Stimulated activated memory B cell treated with anti-CD40 and anti-IgM and Interleukin-4, amounts not matched to agents 10 μg/mL and 1 μg/mL and 100 μg/mL, for 72 hours (primary cell): ENCODE measurements around the gene FASTK.
A peak's percentile ranks its signal among the peaks of the same experiment; 100 is the strongest.

Experiments used
- ATAC-seq: fragments of 150-1000 bp; cut with Tn5 transposase; 2 replicates; pipeline ENCODE4 v1.10.0; 2021
- H3K27ac Mint-ChIP-seq: one replicate; pipeline ENCODE4 v1.8.0; 2022; ENCODE audit warnings: mild to moderate bottlenecking, mixed read lengths
- H3K27me3 Mint-ChIP-seq: one replicate; pipeline ENCODE4 v1.8.0; 2022; ENCODE audit warnings: mixed read lengths
- H3K36me3 Mint-ChIP-seq: one replicate; pipeline ENCODE4 v1.8.0; 2022; ENCODE audit warnings: mixed read lengths
- H3K4me1 Mint-ChIP-seq: one replicate; pipeline ENCODE4 v1.8.0; 2022; ENCODE audit warnings: mixed read lengths
- H3K4me3 Mint-ChIP-seq: one replicate; pipeline ENCODE4 v1.8.0; 2022; ENCODE audit warnings: mild to moderate bottlenecking, moderate library complexity, mixed read lengths
- H3K9me3 Mint-ChIP-seq: one replicate; pipeline ENCODE4 v1.8.0; 2022; ENCODE audit warnings: mixed read lengths

The FASTK gene

DNA sequence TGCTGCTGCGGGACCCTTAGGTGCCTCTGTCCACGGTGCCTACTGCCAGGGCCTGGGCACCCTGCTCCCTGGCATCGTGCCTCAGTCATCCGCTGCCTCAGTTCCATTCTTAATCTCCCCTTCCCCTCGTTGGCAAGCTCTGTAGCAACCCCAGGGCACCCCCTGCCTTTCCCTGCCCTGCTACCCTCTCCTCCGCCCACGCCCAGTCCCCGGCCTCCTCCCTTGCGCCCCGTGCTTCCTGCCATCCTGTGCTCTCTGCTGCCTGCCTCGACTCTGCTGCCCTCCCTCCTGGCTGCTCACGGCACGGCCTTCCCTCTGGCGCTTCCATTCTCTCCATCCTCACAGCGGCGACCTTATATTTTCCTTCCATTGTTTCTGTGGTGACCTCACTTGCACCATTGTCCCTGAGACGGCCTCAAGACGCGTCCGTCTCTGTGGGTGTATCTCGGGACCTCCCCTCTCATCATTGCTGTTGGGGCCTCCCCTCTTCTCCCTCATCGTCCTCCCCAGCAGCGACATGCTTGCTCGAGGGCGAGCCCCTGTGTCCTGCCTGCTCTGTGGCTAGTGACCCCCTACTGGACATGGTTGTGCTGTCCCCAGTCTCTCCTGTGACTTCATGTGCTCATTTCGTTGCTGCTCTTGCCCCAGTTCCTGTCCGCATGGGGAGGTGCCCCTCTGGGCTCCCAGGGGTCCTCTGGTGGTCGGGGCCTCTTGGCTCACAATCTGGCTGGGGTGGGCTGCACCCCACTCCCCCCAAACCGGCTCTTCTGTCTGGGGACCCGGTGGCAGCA lies 41.0 kb upstream of the FASTK start:
- no peak overlapping the region for H3K27ac Mint-ChIP-seq
- no peak overlapping the region for H3K4me3 Mint-ChIP-seq

DNA sequence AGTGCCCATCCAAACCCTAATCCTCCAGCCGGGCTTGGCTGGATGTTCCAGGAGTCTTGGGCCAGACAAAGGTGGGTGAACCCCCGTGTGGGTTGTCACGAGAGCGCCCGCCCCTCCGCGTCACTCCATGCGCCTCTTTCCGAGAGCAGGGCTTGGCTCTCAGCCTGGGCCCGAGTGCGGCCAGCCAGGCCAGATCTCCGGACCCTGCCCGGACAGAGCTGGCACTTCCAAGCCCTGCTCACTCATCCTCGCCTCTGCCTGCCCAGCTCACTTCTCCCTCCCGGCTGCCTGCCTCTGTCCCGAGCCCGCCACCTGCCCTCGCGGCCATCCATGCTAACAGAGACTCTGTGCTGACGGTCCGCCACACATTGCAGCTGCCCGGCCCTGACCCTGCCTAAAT lies 40.3 kb upstream of the FASTK start:
- peaks cover 9% of the 10 kb centered on the region for H3K4me1 Mint-ChIP-seq
- ATAC-seq, result no peak
- H3K27ac Mint-ChIP-seq, result no peak overlapping the region
- no peak overlapping the region for H3K4me3 Mint-ChIP-seq
- H3K9me3 Mint-ChIP-seq, result no peaks in the 10 kb centered on the region
- H3K27me3 Mint-ChIP-seq, result no peaks in the 10 kb centered on the region
- peaks cover 54% of the 10 kb centered on the region for H3K36me3 Mint-ChIP-seq

More for the DNA sequence above, 41.0 kb upstream of the FASTK start:
- Mint-ChIP-seq H3K36me3 (peaks cover 54% of the 10 kb centered on the region), H3K9me3 (no peaks in the 10 kb centered on the region), H3K4me1 (peaks cover 9% of the 10 kb centered on the region), H3K27me3 (no peaks in the 10 kb centered on the region)
- no peak for ATAC-seq

DNA sequence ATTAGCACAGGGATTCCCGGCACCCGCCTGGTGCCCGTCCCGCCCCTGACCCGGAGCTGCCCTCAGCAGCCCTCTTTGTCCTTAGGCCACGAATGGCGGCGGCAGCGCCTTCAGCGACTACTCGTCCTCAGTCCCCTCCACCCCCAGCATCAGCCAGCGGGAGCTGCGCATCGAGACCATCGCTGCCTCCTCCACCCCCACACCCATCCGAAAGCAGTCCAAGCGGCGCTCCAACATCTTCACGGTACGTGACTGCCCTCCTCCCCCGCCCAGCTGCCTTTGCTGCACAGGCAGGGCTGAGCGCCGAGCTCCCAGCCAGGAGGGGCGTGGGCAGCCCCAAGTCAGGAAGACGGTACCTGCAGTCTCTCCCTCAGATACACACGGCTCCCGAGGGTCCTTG lies 39.3 kb upstream of the FASTK start:
- ATAC-seq, result no peak
- Mint-ChIP-seq H3K4me1 (peaks cover 9% of the 10 kb centered on the region), H3K4me3 (no peak overlapping the region), H3K36me3 (peaks cover 54% of the 10 kb centered on the region), H3K27ac (no peak overlapping the region), H3K9me3 (no peaks in the 10 kb centered on the region), H3K27me3 (no peaks in the 10 kb centered on the region)

DNA sequence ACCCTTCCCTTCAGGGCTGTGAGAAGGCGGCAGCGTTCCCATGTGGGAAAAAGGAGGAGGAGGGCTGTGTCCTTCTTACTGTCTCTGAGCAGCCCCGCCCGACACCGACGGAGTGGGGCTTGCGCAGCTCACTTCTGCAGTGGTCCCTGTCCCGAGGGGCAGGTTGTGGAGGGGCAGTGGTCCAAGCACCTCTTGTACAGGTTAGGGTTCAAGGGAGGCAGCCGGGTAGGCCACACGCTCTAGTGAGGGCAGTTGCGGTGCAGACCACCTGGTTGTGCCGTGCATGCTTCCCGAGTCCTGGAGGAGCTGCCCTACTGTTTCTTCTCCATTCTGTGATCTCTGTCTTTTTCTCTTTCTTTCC lies 38.4 kb upstream of the FASTK start:
- ATAC-seq, result no peak
- Mint-ChIP-seq H3K27me3 (no peaks in the 10 kb centered on the region), H3K4me3 (no peak overlapping the region), H3K9me3 (no peaks in the 10 kb centered on the region), H3K27ac (no peak overlapping the region), H3K36me3 (peaks cover 51% of the 10 kb centered on the region), H3K4me1 (peaks cover 7% of the 10 kb centered on the region)

DNA sequence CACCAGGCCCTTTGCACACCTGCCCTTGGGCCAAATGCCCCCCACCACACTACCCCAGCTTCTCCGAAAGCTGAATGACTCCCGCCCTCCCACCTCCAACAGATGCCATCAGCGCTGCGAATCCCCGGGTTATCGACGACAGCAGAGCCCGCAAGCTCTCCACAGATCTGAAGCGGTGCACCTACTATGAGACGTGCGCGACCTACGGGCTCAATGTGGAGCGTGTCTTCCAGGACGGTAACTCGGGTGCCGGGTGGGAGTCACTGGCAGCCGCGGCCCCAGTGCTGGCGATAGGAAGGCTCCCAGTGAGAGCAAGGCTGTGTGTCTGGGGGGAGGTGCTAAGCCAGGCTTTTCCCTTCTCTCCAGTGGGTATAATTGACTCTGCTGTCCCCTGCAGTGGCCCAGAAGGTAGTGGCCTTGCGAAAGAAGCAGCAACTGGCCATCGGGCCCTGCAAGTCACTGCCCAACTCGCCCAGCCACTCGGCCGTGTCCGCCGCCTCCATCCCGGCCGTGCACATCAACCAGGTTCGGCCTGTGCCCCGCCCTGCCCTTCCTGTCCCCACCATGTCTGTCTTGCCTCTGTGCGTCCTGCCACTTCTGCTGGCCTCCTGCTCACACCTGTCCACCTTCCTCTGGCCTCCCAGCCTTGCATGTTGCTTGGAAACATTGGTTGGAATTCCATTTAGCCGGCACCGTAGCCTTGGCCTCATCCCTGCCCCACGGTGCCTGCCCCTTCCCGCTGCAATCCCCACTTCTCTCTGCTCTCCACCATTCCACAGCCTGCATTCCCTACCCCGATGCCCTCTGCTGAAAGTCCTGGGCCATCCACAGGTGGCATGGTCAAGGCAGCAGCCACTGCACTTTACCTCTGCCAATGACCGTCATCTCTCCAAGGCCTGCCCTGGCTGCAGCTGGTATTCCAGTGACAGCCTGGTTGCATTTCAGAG lies 37.8 kb upstream of the FASTK start:
- no peak overlapping the region for H3K4me3 Mint-ChIP-seq
- ATAC-seq, result no peak
- H3K27me3 Mint-ChIP-seq, result peaks cover 2% of the 10 kb centered on the region

DNA sequence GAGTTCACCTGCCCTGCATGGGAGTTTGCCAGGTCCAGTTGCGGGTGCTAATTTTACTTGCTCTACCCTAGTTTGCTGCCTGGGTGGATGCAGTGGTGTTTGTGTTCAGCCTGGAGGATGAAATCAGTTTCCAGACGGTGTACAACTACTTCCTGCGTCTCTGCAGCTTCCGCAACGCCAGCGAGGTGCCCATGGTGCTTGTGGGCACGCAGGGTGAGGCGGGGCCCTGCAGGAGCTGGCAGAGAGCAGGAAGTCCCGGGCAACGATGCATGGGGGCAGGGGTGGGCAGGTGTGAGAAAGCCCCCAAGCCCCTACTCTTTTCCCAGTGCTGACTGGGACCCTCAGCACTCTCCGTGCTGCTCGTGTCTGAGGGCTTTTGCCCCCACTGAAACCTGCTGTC lies 37.0 kb upstream of the FASTK start:
- Mint-ChIP-seq H3K36me3 (peaks cover 39% of the 10 kb centered on the region), H3K27ac (no peak overlapping the region), H3K9me3 (no peaks in the 10 kb centered on the region), H3K4me3 (no peak overlapping the region), H3K4me1 (no peaks in the 10 kb centered on the region), H3K27me3 (peaks cover 10% of the 10 kb centered on the region)
- no peak for ATAC-seq

More for the DNA sequence above, 37.8 kb upstream of the FASTK start:
- H3K4me1 Mint-ChIP-seq, result peaks cover under 1% of the 10 kb centered on the region
- no peaks in the 10 kb centered on the region for H3K9me3 Mint-ChIP-seq
- peaks cover 45% of the 10 kb centered on the region for H3K36me3 Mint-ChIP-seq
- H3K27ac Mint-ChIP-seq, result no peak overlapping the region

DNA sequence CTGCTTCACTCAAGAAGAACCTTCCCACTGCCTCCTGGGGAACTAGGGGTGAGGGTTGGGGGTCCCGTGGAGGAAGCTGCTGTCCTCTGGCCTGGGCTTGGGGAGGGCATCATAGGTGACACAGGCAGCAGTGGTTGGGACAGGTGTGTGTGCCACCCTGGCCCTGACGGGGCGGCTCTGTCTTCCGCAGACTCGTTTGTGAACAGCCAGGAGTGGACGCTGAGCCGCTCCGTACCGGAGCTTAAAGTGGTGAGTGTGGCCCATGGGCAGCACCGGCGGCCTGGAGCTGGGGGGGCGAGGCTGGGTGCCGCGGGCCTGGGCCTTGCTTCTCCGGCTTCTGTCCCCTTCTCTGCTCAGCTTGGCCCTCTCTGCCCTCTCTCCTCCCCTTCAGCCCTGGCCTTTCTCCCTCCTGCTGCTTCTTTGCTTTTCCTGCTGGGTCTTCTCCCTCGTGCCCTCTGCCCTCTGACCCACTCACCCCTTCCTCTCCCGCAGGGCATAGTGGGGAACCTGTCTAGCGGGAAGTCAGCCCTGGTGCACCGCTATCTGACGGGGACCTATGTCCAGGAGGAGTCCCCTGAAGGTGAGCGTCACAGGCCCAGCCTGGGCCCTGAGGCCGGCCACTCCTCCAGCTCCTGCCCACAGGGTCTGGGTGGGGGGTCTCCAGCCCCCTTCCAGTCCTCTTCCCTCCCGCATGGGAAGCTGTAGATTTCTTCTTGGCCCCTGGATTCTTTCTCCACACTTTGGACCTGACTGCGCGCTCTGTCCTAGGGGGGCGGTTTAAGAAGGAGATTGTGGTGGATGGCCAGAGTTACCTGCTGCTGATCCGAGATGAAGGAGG lies 36.2 kb upstream of the FASTK start:
- no peak overlapping the region for H3K4me3 Mint-ChIP-seq
- H3K27ac Mint-ChIP-seq, result no peak overlapping the region
- no peaks in the 10 kb centered on the region for H3K9me3 Mint-ChIP-seq
- peaks cover 15% of the 10 kb centered on the region for H3K27me3 Mint-ChIP-seq
- H3K4me1 Mint-ChIP-seq, result no peaks in the 10 kb centered on the region
- no peak for ATAC-seq
- H3K36me3 Mint-ChIP-seq, result peaks cover 34% of the 10 kb centered on the region

DNA sequence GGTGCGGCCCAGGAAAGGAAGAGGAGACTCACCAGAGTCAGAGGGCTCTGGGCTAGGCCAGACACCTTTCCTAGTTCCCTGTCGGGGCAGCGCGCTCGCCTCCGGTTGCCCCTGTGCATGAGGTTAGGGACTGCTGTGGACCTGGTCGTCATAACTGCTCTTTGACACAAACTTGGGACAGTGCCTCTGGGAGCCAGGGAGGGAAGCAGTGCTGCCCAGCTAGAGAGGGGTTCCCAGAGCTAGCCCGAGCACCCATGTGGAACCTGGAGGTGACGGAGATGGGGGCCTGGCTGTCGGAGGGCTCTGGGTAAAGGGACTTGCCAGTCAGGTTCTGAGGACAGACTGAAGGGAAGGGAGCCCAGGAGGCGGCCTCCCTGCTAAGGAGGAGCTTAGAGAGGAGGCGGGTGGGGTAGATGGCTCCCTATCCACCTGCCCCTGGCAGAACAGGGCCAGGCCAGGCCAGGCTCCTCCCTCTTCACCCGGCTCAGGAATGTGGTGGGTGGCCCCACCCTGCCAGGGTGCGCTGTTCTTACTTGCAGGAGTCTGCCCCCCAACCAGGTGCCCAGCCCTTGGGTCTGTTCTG lies 35.3 kb upstream of the FASTK start:
- ATAC-seq, result no peak
- no peak overlapping the region for H3K27ac Mint-ChIP-seq
- H3K4me3 Mint-ChIP-seq, result no peak overlapping the region
- peaks cover 25% of the 10 kb centered on the region for H3K36me3 Mint-ChIP-seq
- H3K27me3 Mint-ChIP-seq, result peaks cover 15% of the 10 kb centered on the region
- no peaks in the 10 kb centered on the region for H3K9me3 Mint-ChIP-seq
- H3K4me1 Mint-ChIP-seq, result peaks cover 3% of the 10 kb centered on the region

DNA sequence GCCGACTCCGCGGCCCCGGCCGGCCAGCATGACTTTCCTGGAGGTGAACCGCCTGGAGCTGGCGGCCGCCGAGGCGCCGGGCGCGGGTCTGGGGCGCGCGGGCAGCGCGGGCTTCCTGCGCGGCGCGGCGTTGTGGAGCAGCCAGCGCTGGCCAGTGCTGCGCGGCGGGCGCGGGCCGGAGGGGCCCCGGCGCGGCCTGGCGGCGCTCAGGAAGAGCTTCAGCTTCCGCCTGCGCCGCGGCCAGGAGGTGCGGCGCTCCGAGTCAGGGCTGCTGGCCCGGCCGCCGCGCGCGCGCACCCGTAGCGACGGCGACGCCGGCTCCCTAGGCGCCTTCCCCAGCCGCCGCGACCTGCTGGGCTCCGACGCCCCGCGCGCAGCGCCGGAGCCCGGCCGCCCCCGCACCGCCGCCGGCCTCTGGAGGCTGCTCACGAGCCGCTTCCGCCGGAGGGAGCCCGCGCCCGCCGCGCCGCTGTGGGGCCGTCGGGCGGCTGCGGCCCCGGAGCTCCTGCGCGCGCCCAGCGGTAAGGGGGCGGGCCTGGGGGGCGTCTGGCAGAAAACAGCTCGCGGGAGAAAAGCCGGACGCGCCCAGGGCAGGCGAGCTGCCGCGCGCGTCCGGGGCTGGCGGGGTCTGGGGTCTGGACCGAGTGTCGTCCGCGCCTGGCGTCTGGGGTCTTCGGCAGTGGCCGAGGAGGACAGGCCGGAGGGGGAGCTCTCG lies 34.7 kb upstream of the FASTK start:
- H3K9me3 Mint-ChIP-seq, result no peaks in the 10 kb centered on the region
- no peak overlapping the region for H3K4me3 Mint-ChIP-seq
- H3K27ac Mint-ChIP-seq, result no peak overlapping the region
- peaks cover 10% of the 10 kb centered on the region for H3K4me1 Mint-ChIP-seq
- ATAC-seq, result peak; percentile 25
- peaks cover 19% of the 10 kb centered on the region for H3K36me3 Mint-ChIP-seq
- peaks cover 15% of the 10 kb centered on the region for H3K27me3 Mint-ChIP-seq

DNA sequence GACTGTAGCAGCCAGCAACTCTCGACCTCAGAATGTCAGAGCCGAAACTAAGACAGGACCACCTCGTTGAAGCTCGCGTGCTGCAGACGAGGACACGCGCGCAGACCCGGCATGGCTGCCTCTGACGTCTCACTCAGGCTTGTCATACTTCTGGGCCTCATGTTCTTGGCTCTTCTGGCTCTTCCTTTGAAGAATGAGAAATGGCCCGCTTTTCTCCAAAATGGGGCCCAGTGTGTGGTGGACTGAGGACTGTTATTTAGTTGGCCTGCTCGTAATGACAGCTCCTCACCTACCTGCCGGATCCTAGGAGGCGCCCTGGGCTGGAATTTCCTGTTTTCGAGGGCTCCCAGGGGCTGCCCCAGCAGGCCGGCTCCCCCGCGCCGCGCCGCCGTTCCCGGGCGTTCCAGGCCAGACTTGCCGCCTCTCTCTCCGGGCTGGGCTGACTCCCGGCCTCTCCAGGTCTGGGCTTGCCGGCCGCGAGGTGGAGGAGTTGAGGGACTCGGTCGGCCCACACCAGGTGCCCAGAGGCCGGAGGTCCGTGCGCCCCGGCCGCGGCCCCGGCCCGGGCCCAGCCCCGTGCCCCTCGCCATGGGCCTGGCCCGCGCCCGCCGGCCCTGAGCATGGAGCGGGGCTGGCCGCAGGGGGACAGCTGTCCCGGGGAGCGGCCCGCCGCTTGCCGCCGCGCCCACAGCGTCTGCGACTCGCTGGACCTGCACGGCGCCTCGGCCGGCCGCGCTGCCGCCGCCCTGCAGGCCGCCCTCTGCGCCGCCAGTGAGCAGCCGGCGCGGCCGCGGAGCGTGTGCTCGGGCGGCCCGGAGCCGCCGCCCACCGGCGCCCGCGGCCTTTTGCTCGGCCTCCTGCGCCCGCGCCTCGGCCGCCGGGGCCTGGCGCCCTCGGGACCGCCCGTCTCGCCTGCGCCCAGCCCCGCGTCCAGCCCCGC lies 33.8 kb upstream of the FASTK start:
- H3K36me3 Mint-ChIP-seq, result peaks cover 11% of the 10 kb centered on the region
- H3K4me1 Mint-ChIP-seq, result peaks cover 13% of the 10 kb centered on the region
- no peak overlapping the region for H3K4me3 Mint-ChIP-seq
- H3K27ac Mint-ChIP-seq, result no peak overlapping the region
- ATAC-seq, result no peak
- H3K9me3 Mint-ChIP-seq, result no peaks in the 10 kb centered on the region
- peaks cover 15% of the 10 kb centered on the region for H3K27me3 Mint-ChIP-seq

DNA sequence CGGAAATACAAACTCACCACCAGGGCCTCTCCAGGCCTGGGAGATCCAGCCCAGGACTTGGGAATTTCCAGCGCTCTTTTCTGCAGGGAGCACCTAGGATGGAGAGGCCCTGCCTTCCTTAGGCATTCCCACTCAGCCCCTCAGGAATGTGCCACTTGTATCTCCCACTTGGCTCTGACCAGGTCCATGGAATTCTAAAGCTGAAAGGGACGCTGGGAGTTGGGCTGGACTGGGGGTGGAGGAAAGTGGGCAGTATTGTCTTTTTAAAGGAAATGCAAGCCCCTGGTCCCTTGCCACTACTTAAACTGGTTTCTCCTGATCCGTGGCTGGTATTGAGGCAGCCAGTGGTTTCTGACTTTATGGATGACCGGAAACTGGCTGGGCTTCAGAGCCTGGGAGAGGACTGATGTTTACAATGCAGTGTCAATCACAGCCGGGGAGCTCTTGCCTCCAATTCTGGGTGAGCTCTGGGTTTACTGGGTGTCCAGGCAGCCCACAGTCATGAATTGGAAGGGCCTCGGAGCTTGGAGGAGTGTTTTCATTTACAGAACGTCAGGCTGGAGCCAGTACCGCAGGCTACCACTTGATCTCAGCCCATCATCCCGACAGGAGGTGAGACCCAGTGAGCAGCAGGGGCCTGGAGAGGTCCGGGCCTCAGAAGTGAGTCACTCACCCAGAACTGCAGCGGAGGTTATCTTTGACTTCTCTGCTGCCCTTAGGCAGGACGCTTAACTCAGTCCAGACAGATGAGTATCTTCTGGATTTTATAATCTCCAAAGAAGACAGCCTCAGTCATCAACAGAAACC lies 32.9 kb upstream of the FASTK start:
- H3K4me1 Mint-ChIP-seq, result peaks cover 13% of the 10 kb centered on the region
- no peaks in the 10 kb centered on the region for H3K9me3 Mint-ChIP-seq
- H3K27ac Mint-ChIP-seq, result no peak overlapping the region
- no peak overlapping the region for H3K4me3 Mint-ChIP-seq
- peaks cover 15% of the 10 kb centered on the region for H3K27me3 Mint-ChIP-seq
- H3K36me3 Mint-ChIP-seq, result peaks cover 2% of the 10 kb centered on the region
- no peak for ATAC-seq

DNA sequence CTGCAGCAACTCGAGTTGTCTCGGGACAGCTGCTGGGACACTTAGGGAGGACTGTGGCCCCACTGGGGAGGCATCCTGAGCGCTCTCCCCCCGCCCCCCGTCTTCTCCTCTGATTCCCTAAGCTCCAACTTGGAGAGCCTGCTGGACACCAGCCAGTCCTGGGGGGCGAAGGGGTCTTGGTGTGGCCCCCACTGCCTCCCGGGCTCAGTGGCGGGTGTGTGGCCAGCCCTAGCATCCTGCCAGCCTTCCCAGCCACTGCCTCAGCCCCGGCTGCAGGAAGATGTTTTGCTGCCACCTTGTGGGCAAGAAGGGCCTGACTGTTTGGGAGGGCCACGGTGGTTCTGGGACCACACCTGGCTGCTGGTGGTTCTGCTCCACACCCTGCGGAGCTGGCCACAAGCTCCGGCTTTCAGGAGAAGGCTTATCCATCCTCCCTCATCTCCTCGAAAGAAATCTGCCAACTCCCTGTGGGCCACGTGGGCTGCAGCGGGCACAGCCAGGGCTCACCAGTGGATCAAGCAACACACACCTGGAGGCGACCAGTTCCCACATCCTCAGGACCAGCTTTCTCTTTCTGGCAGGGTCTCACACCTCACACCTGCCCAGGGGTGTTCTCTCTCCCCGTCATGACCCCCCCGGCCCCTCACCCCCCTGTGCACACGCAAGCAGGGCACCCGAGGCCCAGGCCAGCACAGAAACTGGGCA lies 30.5 kb upstream of the FASTK start:
- ATAC-seq, result peak; percentile 83
- H3K4me1 Mint-ChIP-seq, result peaks cover 13% of the 10 kb centered on the region

More for the DNA sequence above, 30.5 kb upstream of the FASTK start:
- Mint-ChIP-seq H3K4me3 (no peak overlapping the region), H3K27me3 (peaks cover 15% of the 10 kb centered on the region), H3K36me3 (no peaks in the 10 kb centered on the region), H3K27ac (no peak overlapping the region), H3K9me3 (no peaks in the 10 kb centered on the region)
